CD4-positive, alpha-beta T cell treated with Interferon alpha-2 for 1 hour (primary cell): ENCODE measurements around the gene DISP3.

Experiments used
- DNase-seq, 2 donors: peaks; one replicate each; pipeline ENCODE4 v3.0.0-alpha.2; 2020 to 2022

The DISP3 gene, protein sequence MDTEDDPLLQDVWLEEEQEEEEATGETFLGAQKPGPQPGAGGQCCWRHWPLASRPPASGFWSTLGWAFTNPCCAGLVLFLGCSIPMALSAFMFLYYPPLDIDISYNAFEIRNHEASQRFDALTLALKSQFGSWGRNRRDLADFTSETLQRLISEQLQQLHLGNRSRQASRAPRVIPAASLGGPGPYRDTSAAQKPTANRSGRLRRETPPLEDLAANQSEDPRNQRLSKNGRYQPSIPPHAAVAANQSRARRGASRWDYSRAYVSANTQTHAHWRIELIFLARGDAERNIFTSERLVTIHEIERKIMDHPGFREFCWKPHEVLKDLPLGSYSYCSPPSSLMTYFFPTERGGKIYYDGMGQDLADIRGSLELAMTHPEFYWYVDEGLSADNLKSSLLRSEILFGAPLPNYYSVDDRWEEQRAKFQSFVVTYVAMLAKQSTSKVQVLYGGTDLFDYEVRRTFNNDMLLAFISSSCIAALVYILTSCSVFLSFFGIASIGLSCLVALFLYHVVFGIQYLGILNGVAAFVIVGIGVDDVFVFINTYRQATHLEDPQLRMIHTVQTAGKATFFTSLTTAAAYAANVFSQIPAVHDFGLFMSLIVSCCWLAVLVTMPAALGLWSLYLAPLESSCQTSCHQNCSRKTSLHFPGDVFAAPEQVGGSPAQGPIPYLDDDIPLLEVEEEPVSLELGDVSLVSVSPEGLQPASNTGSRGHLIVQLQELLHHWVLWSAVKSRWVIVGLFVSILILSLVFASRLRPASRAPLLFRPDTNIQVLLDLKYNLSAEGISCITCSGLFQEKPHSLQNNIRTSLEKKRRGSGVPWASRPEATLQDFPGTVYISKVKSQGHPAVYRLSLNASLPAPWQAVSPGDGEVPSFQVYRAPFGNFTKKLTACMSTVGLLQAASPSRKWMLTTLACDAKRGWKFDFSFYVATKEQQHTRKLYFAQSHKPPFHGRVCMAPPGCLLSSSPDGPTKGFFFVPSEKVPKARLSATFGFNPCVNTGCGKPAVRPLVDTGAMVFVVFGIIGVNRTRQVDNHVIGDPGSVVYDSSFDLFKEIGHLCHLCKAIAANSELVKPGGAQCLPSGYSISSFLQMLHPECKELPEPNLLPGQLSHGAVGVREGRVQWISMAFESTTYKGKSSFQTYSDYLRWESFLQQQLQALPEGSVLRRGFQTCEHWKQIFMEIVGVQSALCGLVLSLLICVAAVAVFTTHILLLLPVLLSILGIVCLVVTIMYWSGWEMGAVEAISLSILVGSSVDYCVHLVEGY (N-terminal part only)

DNA sequence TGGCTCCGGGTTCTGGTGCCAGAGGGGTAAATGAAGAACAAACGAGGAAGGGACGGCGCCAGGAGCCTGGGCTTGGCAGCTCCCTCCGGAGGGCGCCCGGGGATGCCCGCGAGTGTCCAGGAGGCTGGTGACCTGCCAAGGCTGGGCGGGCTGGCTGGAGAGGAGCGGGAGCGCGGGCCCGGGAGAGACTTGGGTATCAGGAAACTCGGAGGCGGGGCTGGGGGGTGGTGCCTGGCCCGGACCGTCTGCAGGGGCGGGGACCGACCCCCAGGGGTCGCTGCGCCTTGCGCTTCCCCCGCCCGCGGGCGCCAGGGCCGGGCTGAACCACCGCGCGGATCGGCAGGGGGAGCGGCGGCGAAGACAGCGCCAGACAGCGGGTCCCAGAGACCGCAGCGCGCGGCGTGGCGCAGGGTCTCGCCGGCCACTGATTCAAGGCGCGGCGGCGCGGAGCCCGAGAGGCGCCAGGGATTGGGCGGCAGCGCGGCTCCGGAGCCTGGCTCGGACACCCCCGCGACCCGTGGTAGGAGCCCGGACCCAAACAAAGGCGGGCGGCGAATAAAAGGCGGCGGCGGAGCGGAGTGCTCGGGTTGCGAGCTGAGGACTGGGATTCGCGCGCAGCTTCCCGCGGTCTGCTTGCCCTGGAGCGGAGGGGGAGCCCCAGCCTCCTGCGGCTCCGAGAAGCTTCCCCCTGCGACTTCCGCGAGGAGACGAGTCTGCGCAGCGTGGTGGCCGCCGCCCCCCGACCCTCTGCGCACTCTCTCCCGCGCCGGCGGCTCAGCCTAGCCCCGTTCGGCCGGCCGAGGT, at the start of gene DISP3:
Gene DISP3, plus strand, starts transcription at position 585 of the 804 bp plus-strand sequence. CDS start 21,838 bp downstream, outside the sequence.
- DNase-seq, result peak; percentile 55 to 69

DNA sequence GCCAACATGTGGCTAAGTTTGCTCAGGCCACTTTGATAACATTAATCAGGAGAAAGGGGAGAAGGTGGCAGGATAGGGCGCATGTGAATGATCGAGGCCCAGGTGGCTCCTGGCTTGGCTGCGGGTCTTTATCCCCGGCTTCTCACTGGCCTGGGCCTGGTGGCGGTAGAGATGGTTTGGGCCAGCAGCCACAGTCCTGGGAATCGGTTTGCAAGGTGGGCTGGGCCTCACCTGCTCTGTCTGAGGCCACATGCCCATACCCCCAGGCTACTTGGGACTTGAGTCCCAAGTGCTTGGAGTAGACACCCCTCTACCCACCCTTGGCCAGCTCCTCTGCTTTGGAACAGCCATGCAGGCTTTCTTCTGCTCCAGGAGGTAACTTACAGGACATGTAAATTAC, 49.7 kb upstream of the DISP3 start:
- no peak for DNase-seq

GRCh38 chr1:11429935-11430334, 49.0 kb upstream of the DISP3 start:
- no peak for DNase-seq

GRCh38 chr1:11431941-11432507, 46.9 kb upstream of the DISP3 start:
- DNase-seq, result no peak

GRCh38 chr1:11432526-11432925, 46.4 kb upstream of the DISP3 start:
- DNase-seq, result no peak

GRCh38 chr1:11434501-11434900, 44.5 kb upstream of the DISP3 start:
- no peak for DNase-seq

DNA sequence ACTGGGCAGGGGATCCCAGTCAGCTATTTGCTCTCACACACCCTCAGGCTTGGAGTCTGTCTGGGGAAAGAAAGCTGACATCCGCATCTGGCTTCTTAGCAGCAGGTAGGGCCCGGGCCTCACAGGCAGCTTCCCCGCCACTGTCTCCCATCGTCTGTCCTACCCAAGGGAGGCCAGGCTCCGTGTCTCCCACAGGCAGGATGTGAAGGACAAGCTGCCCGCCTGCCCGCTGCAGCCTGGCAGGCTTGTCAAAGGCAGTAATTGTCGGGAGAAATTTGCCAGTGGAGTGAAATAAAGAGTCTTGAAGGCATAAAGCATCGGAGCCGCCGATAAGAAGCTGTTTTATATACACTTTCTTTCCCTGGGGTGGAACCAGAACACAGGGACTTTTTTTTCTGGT, 44.0 kb upstream of the DISP3 start:
- DNase-seq, result no peak

GRCh38 chr1:11438996-11439395, 40.0 kb upstream of the DISP3 start:
- no peak for DNase-seq

DNA sequence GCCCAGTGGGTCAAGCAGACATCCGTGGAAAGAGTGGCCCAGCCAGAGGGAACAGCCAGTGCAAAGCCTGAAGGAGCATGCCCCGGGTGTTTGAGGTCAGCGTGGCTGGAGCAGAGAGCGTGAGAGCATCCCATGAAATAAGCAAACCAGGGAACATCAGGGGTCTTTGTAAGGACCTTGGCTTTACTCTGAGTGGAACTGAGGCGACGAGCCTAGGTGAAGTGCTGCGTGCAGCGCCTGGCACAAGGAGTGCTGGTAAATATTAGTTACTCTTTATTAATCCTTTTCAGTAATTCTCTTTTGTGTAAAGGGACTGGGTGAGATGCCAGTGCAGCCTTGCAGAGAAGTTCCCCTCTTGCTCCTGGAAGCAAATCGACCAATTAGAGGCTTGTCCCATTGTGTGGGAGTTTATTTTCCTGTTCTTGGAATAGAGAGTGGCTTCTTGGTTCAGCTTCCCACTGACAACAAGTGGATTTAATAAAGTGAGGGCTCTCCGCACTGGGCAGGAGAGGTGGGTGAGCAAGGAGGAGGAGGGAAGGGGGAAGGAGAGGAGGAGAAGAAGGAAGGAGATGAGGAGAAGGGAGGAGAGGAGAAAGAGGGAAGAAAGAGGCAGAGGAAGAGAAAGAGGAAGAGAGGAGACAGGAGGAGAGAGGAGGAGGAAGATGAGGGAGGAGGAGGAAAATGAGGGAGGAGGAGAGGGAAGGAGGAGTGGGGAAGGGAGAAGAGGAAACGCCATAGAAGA, 37.6 kb upstream of the DISP3 start:
- no peak for DNase-seq

GRCh38 chr1:11443043-11443442, 35.9 kb upstream of the DISP3 start:
- no peak for DNase-seq

- no peak for DNase-seq
Measured at GRCh38 chr1:11443961-11444658, 34.8 kb upstream of the DISP3 start.

- DNase-seq, result no peak
Measured at GRCh38 chr1:11444907-11445306, 34.0 kb upstream of the DISP3 start.

DNA sequence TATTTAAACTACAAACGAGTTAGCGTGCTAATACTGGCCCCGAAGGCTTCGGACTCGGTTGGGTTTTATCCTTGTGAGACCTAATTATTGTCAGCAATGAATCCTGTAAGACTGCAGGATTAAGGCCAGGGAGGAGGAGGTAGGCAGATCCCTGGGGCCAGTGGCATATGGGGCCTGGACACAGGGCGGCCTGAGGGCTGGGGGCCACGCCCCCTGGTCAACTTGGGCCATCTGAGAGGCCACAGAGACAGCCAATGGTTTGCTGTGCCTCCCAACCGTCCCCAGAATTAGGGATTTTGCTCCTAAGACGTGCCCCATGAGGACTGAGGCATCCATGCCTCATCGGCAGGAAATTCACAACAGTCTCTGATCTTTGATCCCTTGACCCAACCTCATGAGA, 31.1 kb upstream of the DISP3 start:
- no peak for DNase-seq

GRCh38 chr1:11448373-11449099, 30.4 kb upstream of the DISP3 start:
- no peak for DNase-seq

DNA sequence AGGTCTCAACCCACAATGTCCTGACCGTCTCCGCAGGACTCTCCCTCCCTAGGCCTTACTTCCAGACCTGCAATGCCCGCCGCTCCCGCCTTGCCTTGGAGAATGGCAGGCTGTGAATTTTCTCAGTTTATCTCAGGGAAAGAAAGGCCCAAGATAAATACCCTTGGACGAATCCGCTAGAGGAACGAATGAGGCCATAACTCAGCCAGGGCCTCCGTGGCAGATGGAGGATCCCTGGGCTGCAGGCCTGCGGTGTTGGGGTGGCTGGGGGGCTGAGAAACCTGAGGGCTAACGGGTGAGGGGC, 29.9 kb upstream of the DISP3 start:
- DNase-seq, result no peak

DNA sequence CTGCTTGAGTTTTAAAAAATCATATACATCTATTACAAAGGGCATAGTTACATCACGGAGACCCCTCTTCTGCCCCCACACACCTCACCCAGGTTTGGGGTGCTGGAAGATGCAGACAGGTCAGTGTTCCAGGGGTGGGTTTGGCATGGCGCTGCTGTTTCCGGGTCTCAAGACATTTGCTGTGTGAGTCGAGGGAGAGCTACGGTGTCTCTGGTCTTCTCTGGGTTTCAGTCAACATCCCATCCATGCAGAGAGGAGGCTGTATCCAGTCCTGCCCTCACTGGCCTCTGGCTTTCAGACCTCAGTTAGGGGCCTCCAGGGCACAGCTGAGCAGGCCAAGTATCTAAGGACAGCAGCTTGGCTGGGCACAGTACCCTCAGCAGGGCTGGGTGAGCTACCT, 28.6 kb upstream of the DISP3 start:
- no peak for DNase-seq

GRCh38 chr1:11453742-11454491, 25.0 kb upstream of the DISP3 start:
- no peak for DNase-seq

DNA sequence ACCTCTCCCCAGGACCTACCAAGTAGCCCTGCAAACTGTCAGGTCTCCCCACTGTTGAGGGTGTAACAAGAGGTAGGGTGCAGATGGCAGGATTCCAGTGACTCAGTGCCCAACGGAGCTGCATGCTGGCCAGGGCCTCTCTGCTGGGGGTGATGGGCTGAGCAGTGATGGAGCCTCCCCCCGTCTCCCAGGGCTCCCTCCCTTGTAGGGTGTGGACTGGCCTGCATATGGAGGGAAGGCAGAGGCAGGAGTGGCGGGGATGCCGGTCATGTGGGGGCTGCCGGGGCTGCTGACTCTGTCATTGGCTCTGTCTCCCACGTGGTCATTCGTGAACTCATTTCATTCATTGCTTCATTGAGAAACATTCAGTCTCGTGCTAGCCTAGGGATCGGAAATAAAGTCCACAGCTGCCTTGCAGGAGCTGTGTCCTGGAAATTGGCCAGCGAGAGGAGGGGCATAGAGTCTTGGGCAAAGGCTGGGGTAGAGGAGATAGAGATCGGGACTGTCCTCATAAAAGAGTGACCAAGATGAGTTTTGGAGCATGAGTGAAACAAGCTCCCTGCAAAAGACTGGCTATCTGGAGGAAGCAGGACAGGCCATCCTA, 22.9 kb upstream of the DISP3 start:
- DNase-seq, result no peak

GRCh38 chr1:11456965-11457364, 22.0 kb upstream of the DISP3 start:
- no peak for DNase-seq
